GM21786 (cell line): ENCODE results near the gene SLC25A43.
"Not testable (repeated sequence)": the region's sequence is repeated elsewhere in the genome, so short reads cannot be mapped to it uniquely, and the experiment has no call there.

Source experiments
- ATAC-seq: cut with Tn5 transposase; IDR thresholded peaks from one replicate; pipeline ENCODE4 v1.9.1; 2021; ENCODE audit not compliant: unreplicated experiment

SLC25A43 gene

GRCh38 chrX:119467842-119468550 is 68.9 kb downstream of the SLC25A43 start, which contains the start of gene SLC25A5:
Gene SLC25A5, plus strand, starts transcription at chrX:119468444. Its CDS starts 72 bp downstream, at chrX:119468516.
- ATAC-seq, result peak; percentile 77

DNA sequence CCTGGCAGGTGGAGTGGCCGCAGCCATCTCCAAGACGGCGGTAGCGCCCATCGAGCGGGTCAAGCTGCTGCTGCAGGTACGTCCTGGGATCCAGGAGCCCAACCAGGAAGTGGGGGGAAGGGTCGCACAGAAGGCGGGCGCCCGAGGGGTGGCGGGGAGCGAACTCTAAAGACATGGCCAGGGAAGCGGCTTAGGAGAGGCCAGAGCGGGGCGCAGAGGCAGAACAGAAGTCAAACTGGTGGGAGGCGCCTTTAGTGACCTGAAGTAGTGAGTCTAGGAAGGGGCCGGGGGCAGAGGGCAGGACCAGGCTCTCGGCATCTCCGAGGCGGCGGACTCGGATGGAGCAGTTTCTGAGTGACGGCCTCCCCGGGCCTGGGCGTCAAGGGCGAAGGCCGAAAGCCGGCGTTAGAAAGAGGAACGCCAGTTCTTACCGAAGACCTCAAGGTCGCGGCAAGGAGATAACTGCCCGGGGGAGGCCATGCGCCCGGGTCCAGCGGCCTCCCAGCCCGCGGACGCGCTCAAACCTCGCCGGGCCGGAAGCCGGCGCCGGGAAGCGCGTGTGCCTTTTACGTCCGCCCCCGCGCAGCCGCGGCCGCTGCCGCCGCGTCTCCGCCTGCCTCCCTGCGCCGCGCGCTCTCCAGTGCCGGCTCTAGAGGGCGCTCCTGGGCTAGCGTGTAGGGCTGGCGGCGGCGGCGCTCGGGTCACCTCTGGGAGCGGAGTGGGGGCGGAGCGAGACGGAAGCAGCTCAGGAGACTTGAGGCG is 69.6 kb downstream of the SLC25A43 start:
- peak; percentile 75 for ATAC-seq

DNA sequence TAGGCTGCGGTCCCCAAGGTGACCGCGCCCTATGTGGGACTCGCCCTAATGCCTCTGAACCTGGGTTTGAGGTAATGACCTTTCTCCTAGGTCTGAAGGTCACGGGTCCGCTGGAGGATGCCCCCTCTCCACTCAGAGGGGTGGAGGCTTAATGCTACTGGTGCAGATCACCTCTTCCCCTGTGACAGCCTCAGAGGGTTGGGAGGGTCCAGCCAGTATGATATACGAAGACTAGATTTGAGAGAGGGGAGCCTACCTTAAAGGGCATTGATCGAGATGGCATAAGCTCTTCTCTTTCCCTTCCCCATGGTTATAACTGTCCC is 70.1 kb downstream of the SLC25A43 start:
- no peak for ATAC-seq

DNA sequence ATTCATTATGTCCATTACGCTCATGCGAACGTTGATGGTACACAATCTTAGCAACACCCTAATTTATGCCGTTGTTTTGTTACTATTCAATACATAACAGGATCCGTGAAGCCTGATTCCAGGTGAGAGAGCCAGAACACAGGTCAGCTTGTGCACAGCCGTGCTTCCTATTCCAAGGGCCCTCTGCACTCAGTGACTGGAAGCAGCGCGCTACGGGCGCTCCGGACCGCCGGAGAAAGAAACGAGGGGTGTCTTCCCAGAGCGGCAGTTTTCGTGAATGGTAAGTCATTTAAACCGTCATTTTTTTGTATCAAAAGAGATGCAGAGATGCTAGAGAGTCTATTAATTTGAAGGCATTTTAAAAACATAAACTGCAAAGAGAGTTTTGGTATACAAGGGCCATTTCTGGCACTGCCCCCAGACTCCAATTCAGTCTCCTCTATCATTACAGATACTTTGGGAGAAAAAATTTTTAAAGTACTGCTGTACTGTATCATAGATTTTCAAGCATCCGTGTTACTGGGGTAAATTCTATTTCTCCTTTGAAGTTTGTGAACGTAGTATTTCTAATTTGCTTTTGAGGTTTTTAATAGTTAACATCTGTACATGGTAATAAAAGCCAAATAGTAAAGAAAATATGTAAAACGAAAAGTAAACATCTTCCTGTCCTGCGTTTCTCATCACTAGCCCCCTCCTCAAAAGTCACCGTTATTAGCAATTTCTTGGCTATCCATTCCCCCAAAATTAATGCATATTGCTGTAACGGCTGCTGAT is 75.7 kb downstream of the SLC25A43 start:
- no peak for ATAC-seq

GRCh38 chrX:119475389-119476101 is 76.4 kb downstream of the SLC25A43 start:
- no peak for ATAC-seq

DNA sequence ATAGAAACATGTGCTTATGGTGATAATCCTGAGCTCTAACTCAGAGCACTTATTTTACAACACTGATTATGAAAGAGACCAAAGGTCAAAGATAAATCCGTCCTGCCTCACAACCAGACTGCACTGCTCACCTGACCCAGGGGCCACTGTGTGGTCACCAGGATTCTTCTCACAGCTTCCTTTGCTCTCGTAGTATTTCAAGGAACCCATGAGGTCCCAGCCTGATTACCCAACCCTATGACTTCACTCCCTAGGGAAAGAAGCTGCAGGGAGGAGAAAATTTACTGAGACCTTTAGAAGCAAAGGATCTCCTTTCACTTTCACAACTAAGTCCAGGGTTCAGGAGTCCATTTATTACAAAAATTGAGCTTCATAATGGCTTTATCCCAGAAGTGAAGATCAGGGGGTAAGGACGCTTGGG is 78.7 kb downstream of the SLC25A43 start:
- no peak for ATAC-seq

DNA sequence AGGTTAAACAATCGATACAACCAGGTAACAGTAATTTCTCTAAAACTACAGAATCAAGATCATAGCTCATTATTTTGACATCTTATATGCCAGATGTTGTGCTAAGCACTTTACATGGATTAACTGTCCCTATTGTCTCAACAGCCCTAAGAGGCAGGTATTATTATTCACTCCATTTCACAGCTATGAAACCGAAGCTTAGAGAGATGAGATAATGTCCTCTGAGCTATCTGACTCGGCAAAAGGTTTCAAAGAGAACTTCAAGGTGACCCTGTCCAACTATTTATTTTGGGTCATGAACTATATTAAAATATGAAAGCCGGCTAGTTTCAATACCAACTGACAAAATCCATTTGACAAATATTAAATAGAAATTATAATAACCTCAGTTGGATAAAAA is 79.4 kb downstream of the SLC25A43 start:
- no peak for ATAC-seq

DNA sequence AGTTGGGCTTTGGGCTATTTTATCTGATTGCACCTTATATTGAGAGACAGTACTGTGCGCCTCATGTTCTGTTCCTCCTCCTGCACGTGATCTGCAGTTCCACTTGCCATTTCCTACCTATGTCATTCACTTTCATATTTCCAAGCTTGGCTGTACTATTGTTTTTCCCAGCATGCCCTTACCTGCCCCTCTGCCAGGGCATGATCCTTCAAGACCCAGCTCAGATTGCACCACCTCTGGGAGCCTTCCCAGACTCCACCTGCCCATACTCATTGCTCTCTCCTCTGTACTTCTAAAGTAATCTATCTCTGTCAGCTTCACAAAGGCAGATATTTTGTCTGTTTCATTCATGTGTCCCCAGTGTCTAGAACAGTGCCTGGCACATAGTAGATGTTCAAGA is 80.7 kb downstream of the SLC25A43 start:
- no peak for ATAC-seq

DNA sequence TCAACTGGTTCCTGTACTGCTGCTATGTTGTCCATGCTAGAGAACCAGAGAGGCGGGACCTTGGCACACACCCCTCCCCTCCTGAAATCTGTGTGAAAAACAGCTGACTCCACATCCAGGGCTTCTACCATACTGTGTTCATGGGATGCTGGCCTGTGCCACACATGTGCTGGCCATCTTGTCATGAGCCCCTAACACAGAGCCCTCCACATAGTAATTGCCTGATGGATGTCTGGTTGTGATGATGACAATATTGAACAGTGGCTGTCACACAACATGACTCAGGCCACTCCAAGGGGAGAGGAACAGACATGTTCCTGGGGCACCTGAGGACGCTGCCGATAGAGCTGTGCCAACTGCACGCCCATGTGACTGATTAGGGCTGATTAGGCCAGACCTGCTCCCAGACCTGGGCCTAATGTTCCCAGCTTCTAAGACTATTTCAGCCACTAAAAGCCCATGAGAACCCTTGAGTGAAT is 82.2 kb downstream of the SLC25A43 start:
- no peak for ATAC-seq

DNA sequence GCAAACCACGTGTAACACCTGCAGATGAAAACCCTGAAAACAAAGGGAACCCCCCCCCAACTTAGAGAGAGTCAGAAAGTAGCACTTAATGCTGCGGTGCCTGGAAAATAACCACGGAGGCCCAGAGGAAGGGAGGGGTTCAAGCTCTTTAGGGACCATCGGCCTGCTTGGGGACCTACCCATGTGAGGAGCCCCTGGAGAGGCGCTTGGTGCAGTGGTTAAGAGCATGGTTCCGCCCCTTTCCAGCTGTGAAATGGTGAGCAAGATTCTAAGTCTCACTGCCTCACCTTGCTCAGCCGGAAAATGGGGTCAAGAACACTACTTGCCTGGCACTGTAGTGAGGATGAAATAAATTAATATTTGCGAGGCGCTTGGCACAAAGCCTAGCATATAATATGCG is 82.9 kb downstream of the SLC25A43 start:
- ATAC-seq, result peak; percentile 46

DNA sequence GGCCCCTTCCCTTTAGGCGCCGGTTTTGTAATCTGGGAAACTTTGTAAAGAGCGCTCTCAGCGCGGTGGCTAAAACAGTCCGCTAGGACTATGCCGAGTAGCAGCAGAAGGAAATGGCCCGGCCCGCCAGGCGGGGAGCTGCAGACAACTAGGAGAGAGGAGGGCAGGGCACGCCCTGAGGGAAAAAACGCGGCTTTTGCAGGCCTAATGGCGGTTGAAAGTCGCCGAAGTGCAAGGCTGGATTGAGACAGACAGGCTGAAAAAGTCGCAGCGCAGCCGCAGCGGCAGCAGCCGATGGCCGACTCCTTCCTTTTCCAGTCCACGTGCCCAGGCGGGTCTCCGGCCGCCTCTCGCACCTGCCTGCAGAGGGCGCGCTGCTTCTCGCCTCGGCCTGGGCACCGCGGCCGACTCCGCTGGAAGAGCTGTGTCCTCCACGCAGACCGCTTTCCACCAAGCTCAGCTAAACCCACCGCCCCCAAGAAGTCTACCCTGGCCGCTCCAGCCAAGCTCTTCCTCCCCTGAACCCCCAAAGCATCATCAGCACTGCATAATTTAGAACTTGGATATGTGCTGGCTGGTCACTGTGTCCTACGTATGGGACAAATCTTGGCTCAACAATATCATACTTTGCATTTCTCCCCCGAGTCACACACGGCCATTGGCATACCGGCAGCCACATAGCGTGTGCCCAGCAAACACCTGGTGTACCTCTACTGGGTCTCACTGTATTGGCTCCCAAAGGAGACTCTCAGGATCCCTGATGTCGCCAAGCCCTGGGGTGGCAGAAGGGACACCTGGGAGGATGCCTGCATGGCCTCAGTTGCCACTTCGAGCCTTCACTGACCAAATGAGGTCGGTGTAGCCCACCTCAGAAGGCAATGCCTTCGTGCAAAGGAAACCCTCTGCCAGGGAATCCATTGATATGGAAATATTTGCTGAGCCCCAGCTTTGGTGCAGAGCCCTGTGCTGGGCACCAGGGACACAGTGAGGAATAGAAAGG is 83.6 kb downstream of the SLC25A43 start:
- ATAC-seq, result peak; percentile 63

DNA sequence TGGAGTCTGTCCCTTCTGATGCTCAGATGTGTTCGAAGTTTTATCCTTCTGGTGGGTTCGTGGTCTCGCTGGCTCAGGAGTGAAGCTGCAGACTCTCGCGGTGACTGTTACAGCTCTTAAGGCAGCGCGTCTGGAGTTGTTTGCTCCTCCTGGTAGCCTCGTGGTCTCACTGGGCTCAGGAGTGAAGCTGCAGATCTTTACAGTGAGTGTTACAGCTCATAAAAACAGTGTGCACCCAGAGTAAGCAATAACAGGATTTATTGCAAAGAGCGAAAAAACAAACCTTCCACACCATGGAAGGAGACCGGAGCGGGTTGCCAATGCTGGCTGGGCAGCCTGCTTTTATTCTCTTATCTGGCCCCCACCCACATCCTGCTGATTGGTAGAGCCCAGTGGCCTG is 87.6 kb downstream of the SLC25A43 start:
- ATAC-seq, result no peak

DNA sequence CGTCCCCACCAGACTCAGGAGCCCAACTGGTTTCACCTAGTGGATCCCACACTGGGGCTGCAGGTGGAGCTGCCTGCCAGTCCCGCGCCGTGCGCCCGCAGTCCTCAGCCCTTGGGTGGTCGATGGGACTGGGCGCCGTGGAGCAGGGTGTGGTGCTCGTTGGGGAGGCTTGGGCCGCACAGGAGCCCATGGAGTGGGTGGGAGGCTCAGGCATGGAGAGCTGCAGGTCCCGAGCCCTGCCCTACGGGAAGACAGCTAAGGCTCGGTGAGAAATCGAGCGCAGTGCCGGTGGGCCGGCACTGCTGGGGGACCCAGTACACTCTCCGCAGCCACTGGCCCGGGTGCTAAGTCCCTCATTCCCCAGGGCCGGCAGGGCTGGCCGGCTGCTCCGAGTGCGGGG is 88.6 kb downstream of the SLC25A43 start:
- not testable (repeated sequence) for ATAC-seq

DNA sequence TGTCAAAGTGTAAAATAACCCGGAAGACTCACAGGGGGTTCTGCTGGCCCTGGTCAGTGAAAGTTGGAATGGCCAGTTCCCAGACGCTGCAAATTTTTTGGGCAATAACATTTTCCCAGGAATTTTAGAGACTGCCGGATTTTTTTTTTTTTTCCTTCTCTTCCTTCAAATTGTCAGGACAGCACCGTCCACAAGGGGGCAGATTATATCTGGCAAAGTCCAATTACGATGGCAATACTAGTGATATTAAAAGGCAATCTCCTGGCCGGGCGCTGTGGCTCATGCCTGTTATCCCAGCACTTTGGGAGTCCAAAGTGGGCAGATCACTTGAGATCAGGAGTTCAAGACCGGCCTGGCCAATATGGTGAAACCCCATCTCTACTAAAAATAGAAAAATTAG is 89.6 kb downstream of the SLC25A43 start:
- ATAC-seq, result no peak

DNA sequence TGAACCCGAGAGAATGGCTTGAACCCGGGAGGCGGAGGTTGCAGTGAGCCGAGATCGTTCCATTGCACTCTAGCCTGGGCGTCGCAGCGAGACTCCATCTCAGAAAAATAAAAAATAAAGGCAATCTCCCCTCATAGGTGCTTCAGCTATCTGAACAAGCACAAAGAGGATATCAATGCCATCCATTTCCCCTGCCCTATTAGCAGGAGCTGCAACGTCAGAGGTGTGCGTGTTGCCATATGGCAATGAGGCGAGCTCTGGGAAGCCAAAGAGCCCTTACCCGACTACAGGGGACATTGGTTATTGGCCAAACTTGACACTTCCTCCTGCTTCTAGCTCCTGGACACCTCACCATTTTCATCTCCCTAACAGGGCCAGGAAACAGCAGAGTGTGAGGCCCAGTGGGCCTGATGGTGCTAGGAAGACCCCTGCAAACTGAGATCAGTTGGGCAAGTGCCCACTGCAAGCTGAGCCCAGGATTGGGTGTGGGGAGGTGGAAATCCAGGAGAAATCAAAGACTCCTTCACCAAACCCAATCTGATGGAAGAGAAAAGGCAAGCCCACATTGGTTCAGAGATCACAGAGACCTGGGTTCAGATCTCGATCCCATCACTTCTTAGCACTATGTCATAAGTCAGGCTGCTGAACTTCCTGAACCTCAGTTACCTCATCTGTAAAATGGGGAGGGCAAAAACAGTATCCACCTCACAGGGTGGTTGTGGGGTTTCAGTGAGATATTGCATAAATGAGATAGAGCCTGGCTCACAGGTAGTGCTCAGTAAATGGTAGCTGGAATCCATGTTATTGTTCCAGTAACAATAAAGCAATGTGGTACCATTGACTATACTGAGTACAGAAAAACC is 90.3 kb downstream of the SLC25A43 start:
- ATAC-seq, result no peak

- ATAC-seq, result no peak
These were observed 93.3 kb downstream of the SLC25A43 start for GRCh38 chrX:119492463-119492862.

DNA sequence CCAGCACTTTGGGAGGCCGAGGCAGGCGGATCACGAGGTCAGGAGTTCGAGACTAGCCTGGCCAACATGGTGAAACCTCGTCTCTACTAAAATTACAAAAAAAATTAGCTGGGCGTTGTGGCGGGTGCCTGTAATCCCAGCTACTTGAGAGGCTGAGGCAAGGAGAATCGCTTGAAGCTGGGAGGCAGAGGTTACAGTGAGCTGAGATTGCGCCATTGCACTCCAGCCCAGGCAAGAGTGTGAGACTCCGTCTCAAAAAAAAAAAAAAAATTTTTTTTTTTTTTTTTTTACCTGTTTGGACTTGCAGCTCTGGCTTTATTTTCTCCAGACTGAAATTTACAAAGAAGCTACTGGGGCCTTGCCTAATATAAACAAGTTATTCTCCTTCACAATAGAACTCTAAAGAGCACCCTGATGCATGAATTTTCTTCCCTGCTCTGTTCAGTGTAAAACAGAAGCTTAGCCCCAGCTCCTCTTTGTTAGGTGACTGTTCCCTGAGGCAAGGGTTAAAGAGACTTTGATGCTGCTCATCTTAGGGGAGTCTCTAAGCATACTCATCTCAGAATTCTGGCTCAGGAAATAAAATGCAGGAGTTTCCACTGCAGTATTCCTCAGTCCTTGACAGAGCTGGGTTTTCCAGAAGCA is 94.8 kb downstream of the SLC25A43 start:
- not testable (repeated sequence) for ATAC-seq
